Caco-2 (cell line): ENCODE measurements around the gene TTC4. TPM values are rescaled to one million over a fixed set of nuclear protein-coding genes. Genes with fewer than 3 reads are reported as not detected.

Experiments
- BruUV-seq: library from RNA; stranded (reverse); fragments of 400-500 nt; replicated peaks from 2 replicates; lab custom pipeline; 2021; lab: Mats Ljungman, UMichigan
- CTCF ChIA-PET: fragments of 300-600 bp; sonication (Branson Sonifier 250); formaldehyde crosslinking; loops from one replicate; lab custom pipeline; 2022; ENCODE audit warnings: antibody characterized with exemption; lab: Charles Lee
- POLR2A ChIA-PET: fragments of 300-600 bp; sonication (Branson Sonifier 250); formaldehyde crosslinking; loops from one replicate; lab custom pipeline; 2022; ENCODE audit warnings: antibody characterized with exemption; lab: Charles Lee
- DNase-seq, 2 experiments: peaks; one replicate each; pipeline versions ENCODE4 v3.0.0 to v3.0.0-alpha.2; 2020 to 2022
- H3K27me3 ChIP-seq: replicated peaks from 2 replicates; pipeline ENCODE4 v1.6.0; 2011; ENCODE audit warnings: low read length; ENCODE audit not compliant: control insufficient read depth, insufficient read depth
- H3K36me3 ChIP-seq: 2 replicates; pipeline ENCODE4 v1.5.1; 2011; ENCODE audit warnings: low read length; ENCODE audit not compliant: control insufficient read depth, insufficient read depth
- H3K4me1 ChIP-seq: fragments of 250-450 bp; sonication (Bioruptor Pico); 2 replicates; pipeline ENCODE4 v1.5.1; 2020; ENCODE audit warnings: mild to moderate bottlenecking
- H3K4me3 ChIP-seq: 2 replicates; pipeline ENCODE4 v1.5.1; 2011; ENCODE audit warnings: low read depth, mild to moderate bottlenecking, control low read depth, low read length
- H3K9me3 ChIP-seq: fragments of 250-450 bp; sonication (Bioruptor Pico); 2 replicates; pipeline ENCODE4 v1.5.1; 2020; ENCODE audit warnings: mild to moderate bottlenecking, moderate library complexity
- H3K27ac Mint-ChIP-seq: one replicate; pipeline ENCODE4 v1.8.0; 2022; ENCODE audit warnings: mixed read lengths; ENCODE audit not compliant: unreplicated experiment
- H3K27me3 Mint-ChIP-seq: one replicate; pipeline ENCODE4 v1.8.0; 2022; ENCODE audit warnings: mixed read lengths; ENCODE audit not compliant: insufficient read depth, unreplicated experiment
- H3K36me3 Mint-ChIP-seq: one replicate; pipeline ENCODE4 v1.8.0; 2022; ENCODE audit warnings: mild to moderate bottlenecking, mixed read lengths; ENCODE audit not compliant: insufficient read depth, unreplicated experiment
- H3K4me1 Mint-ChIP-seq: one replicate; pipeline ENCODE4 v1.8.0; 2022; ENCODE audit warnings: low read depth, mixed read lengths; ENCODE audit not compliant: unreplicated experiment
- H3K4me3 Mint-ChIP-seq: one replicate; pipeline ENCODE4 v1.8.0; 2022; ENCODE audit warnings: mild to moderate bottlenecking, moderate library complexity, mixed read lengths; ENCODE audit not compliant: unreplicated experiment
- H3K9me3 Mint-ChIP-seq: one replicate; pipeline ENCODE4 v1.8.0; 2022; ENCODE audit warnings: mixed read lengths; ENCODE audit not compliant: unreplicated experiment
- intact Hi-C: fragments of 100-400 bp; cut with micrococcal nuclease; formaldehyde crosslinking; loops from one replicate; pipeline ENCODE4 v1.10.0; 2022; ENCODE audit not compliant: unreplicated experiment
- total RNA-seq: library from RNA; stranded (reverse); gene quantifications from 2 replicates; pipeline ENCODE4 v1.2.3, GENCODE V29; 2022
- TF ChIP-seq, protein P1 (sequence below), 2 experiments: fragments of 200-600 bp in 1 of 2; IDR thresholded peaks; 1 replicate in 1 of 2; 2 replicates in 1 of 2; pipeline versions ENCODE4 v1.5.1 to v1.8.0; 2011 to 2022; ENCODE audit warnings: antibody characterized with exemption in 1 of 2, control low read depth in 1 of 2, inconsistent platforms in 1 of 2, low read depth in 1 of 2, low read length in 1 of 2, mild to moderate bottlenecking in 1 of 2, moderate library complexity in 1 of 2; ENCODE audit not compliant: insufficient read depth in 1 of 2, severe bottlenecking in 1 of 2, unreplicated experiment in 1 of 2

The TTC4 gene
- total RNA-seq, 1 experiment from 2014 or later: 14.0 TPM

DNA sequence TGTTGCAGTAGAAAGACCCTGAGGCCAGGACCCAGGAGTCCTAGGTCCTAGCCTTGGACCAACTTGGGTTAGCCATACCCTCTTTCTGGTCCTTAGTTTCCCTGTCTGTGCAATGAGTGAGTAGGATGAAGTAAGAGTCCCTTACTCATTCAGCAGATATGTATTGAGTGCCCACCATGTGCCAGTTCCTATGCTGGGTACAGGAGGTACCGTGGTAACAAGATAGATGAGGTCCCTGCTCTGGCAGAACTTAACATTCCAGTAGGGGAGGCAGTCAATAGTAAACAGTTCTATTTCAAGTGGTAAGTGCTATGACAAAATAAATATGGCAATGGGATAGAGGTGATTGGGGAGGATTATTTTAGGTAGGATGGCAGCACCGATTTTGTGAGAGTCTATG lies 66.9 kb downstream of the TTC4 start:
- Mint-ChIP-seq H3K27me3 (no peaks in the 10 kb centered on the region), H3K27ac (no peak overlapping the region), H3K36me3 (peaks cover 6% of the 10 kb centered on the region), H3K9me3 (no peaks in the 10 kb centered on the region), H3K4me1 (no peaks in the 10 kb centered on the region), H3K4me3 (no peak overlapping the region)
- BruUV-seq: no TSS peak
- TF ChIP-seq, protein P1, sequence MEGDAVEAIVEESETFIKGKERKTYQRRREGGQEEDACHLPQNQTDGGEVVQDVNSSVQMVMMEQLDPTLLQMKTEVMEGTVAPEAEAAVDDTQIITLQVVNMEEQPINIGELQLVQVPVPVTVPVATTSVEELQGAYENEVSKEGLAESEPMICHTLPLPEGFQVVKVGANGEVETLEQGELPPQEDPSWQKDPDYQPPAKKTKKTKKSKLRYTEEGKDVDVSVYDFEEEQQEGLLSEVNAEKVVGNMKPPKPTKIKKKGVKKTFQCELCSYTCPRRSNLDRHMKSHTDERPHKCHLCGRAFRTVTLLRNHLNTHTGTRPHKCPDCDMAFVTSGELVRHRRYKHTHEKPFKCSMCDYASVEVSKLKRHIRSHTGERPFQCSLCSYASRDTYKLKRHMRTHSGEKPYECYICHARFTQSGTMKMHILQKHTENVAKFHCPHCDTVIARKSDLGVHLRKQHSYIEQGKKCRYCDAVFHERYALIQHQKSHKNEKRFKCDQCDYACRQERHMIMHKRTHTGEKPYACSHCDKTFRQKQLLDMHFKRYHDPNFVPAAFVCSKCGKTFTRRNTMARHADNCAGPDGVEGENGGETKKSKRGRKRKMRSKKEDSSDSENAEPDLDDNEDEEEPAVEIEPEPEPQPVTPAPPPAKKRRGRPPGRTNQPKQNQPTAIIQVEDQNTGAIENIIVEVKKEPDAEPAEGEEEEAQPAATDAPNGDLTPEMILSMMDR (IDR thresholded peaks at IDR 0.05; ENCODE audit: insufficient read depth in 1 of 2, low read depth in 1 of 2, low read length in 1 of 2, severe bottlenecking in 1 of 2, unreplicated experiment in 1 of 2): no peak
- Histone ChIP-seq H3K27me3 (no peaks in the 10 kb centered on the region), H3K4me1 (no peaks in the 10 kb centered on the region), H3K9me3 (no peaks in the 10 kb centered on the region), H3K36me3 (no peaks in the 10 kb centered on the region), H3K4me3 (no peak overlapping the region)
- POLR2A ChIA-PET: no interaction called here
- intact Hi-C loops: no loop called here
- CTCF ChIA-PET: no interaction called here
- DNase-seq: no peak

DNA sequence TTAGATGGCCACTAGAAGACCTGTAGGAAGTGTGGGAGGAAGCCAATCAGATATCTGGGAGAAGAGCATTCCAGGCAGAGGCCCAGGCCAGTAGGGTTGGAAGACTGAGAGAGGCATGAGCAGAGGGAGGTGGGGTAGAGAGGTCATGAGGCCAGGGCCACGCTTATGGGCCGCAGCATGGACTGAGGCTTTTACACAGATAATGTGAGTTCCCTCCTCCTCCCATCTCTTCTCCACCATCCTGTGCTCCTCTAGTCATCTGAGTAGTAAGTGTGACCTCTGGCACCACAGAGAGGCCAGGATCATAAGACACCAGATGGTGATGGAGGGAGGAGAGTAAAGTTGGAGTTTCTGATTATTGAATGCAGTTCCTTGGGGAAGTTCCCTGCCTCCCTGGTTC lies 68.4 kb downstream of the TTC4 start:
- Histone ChIP-seq H3K27me3 (no peaks in the 10 kb centered on the region), H3K36me3 (no peaks in the 10 kb centered on the region), H3K4me1 (no peaks in the 10 kb centered on the region), H3K9me3 (no peaks in the 10 kb centered on the region), H3K4me3 (no peak overlapping the region)
- Mint-ChIP-seq H3K4me1 (no peaks in the 10 kb centered on the region), H3K27me3 (no peaks in the 10 kb centered on the region), H3K9me3 (no peaks in the 10 kb centered on the region), H3K27ac (no peak overlapping the region), H3K36me3 (peaks cover 6% of the 10 kb centered on the region), H3K4me3 (no peak overlapping the region)
- ChIA-PET POLR2A (no interaction called here), CTCF (no interaction called here)
- intact Hi-C loops: no loop called here
- TF ChIP-seq, protein P1 (IDR thresholded peaks at IDR 0.05; ENCODE audit: insufficient read depth in 1 of 2, low read depth in 1 of 2, low read length in 1 of 2, severe bottlenecking in 1 of 2, unreplicated experiment in 1 of 2): no peak
- no TSS peak for BruUV-seq
- no peak for DNase-seq

DNA sequence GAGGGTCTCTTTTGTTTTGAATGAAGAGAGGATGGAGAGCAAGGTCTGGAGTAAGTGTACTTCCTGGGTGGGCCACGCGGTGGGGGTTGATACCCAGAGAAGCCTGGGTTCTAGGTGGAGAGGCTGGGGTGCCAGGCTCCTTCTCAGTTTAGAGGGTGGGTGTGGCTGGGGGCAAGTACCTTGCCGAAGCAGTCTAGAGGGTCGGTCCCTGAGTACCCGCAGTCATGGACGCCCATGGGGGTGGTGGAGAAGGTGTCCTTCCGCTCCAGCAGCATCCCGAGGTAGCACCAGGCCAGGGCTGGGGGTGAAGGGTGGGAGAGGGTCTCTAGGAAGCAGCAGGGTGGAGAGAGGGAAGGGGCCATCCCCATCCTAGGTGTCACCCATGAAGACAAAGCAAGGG lies 71.1 kb downstream of the TTC4 start:
- no peak for DNase-seq
- H3K4me3 ChIP-seq: no peak overlapping the region
- CTCF ChIA-PET: no interaction called here
- H3K27me3 ChIP-seq: no peaks in the 10 kb centered on the region
- TF ChIP-seq, protein P1 (IDR thresholded peaks at IDR 0.05; ENCODE audit: insufficient read depth in 1 of 2, low read depth in 1 of 2, low read length in 1 of 2, severe bottlenecking in 1 of 2, unreplicated experiment in 1 of 2): no peak
- Mint-ChIP-seq H3K9me3 (no peaks in the 10 kb centered on the region), H3K4me3 (no peak overlapping the region), H3K36me3 (peaks cover 6% of the 10 kb centered on the region), H3K27ac (no peak overlapping the region), H3K4me1 (no peaks in the 10 kb centered on the region), H3K27me3 (no peaks in the 10 kb centered on the region)
- H3K9me3 ChIP-seq: no peaks in the 10 kb centered on the region; the same call in 1 of the 2 replicates
- H3K36me3 ChIP-seq: no peaks in the 10 kb centered on the region
- intact Hi-C loops: no loop called here
- POLR2A ChIA-PET: no interaction called here
- no peaks in the 10 kb centered on the region for H3K4me1 ChIP-seq
- BruUV-seq: no TSS peak
